Prostate gland (tissue), 2 donors: Measurements from ENCODE around the gene RYK. TPM values are rescaled to one million over a fixed set of nuclear protein-coding genes. Genes with fewer than 3 reads are reported as not detected.
A peak's percentile ranks its signal among the peaks of the same experiment; 100 is the strongest.

Experiments
- DNase-seq: peaks from one replicate; pipeline ENCODE4 v3.0.0-alpha.2; 2019; ENCODE audit warnings: low spot score
- H3K27ac ChIP-seq, 2 donors: fragments of 200-600 bp; sonication (generic); 2 replicates each; pipeline ENCODE4 v1.5.1; 2017 to 2019
- H3K27me3 ChIP-seq: fragments of 200-600 bp; sonication (generic); replicated peaks from 2 replicates; pipeline ENCODE4 v1.5.1; 2019; ENCODE audit not compliant: insufficient read depth
- H3K36me3 ChIP-seq, 2 donors: fragments of 200-600 bp; sonication (generic); 1 replicate in 1 of 2; 2 replicates in 1 of 2; pipeline versions ENCODE4 v1.5.1 to v1.8.1; 2017 to 2019
- H3K4me1 ChIP-seq: fragments of 200-600 bp; sonication (generic); replicated peaks from 2 replicates; pipeline ENCODE4 v1.5.1; 2019
- H3K4me3 ChIP-seq, 2 donors: fragments of 200-600 bp; sonication (generic); 2 replicates each; pipeline ENCODE4 v1.5.1; 2017 to 2019
- H3K9me3 ChIP-seq: fragments of 200-600 bp; sonication (generic); 2 replicates; pipeline ENCODE4 v1.5.1; 2017
- POLR2A ChIP-seq: fragments of 450-650 bp; IDR thresholded peaks from one replicate; pipeline ENCODE4 v1.6.1; 2016; ENCODE audit warnings: antibody characterized with exemption, mild to moderate bottlenecking
- POLR2AphosphoS5 ChIP-seq: sonication (generic); formaldehyde crosslinking; IDR thresholded peaks from one replicate; pipeline ENCODE4 v1.6.1; 2017; ENCODE audit warnings: antibody characterized with exemption
- WGBS: methylation state at CpG from one replicate; pipeline ENCODE4 v1.1.5; 2018; 5-methylcytosine and 5-hydroxymethylcytosine counted together
- intact Hi-C: fragments of 100-400 bp; cut with DNase I; formaldehyde crosslinking; loops from one replicate; pipeline ENCODE4 v1.14.2; 2022
- total RNA-seq, 2 donors: library from RNA; depleted of rRNA; stranded (reverse); fragments of >200 nt; gene quantifications; one replicate each; pipeline ENCODE4 v1.1.0, GENCODE V29; 2016
- TF ChIP-seq, protein P1 (sequence below), 4 experiments: fragments of 200-600 bp in 2 of 4; fragments of 450-650 bp in 2 of 4; sonication (generic) in 2 of 4; IDR thresholded peaks; 1 replicate in 3 of 4; 2 replicates in 1 of 4; pipeline ENCODE4 v1.5.1; 2016 to 2019; ENCODE audit warnings: antibody characterized with exemption in 4 of 4, mild to moderate bottlenecking in 2 of 4, moderate library complexity in 2 of 4

RYK gene
- total RNA-seq, 2 donors from 2014 or later, result 61.6 to 95.8 TPM

DNA sequence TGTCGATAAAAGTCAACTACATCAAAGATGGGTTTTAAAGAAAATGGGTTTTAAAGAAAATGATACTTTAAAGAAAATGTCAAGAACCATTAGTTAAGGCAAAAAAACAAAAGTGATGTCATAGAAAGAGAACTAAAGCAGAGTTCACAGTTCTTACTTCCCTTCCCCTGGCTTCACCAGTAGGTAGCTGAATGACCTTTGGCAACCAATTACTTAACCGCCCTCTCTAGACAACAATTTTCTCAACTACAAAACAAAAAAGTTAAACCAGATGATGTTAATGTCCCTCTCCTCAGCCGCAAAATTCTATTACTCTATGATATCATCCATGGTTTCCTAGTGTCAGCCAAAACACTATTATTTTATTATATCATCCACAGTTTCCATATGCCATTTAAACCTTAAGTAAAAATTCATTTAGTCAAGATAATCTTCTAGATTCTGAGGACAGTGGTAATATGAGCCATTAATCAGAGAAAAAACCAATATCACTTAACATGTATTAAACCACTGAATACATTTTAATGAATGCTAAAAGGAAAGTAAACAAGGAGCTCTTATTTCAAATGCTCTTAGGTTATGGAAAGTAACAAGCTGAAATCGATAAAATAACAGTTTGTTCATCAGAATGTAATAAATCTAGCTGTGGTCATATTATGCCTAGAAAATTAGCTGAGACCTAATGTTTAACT lies 13.1 kb downstream of the RYK start:
- intact Hi-C loops, result no loop called here
- TF ChIP-seq POLR2AphosphoS5, result no peak
- no peak for TF ChIP-seq POLR2A
- TF ChIP-seq, protein P1, sequence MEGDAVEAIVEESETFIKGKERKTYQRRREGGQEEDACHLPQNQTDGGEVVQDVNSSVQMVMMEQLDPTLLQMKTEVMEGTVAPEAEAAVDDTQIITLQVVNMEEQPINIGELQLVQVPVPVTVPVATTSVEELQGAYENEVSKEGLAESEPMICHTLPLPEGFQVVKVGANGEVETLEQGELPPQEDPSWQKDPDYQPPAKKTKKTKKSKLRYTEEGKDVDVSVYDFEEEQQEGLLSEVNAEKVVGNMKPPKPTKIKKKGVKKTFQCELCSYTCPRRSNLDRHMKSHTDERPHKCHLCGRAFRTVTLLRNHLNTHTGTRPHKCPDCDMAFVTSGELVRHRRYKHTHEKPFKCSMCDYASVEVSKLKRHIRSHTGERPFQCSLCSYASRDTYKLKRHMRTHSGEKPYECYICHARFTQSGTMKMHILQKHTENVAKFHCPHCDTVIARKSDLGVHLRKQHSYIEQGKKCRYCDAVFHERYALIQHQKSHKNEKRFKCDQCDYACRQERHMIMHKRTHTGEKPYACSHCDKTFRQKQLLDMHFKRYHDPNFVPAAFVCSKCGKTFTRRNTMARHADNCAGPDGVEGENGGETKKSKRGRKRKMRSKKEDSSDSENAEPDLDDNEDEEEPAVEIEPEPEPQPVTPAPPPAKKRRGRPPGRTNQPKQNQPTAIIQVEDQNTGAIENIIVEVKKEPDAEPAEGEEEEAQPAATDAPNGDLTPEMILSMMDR (IDR thresholded peaks at IDR 0.05), result no peak
- Histone ChIP-seq H3K4me1 (peaks cover 3% of the 10 kb centered on the region), H3K9me3 (no peaks in the 10 kb centered on the region), H3K36me3 (no peaks in the 10 kb centered on the region), H3K27ac (peak overlapping the region; percentile 29 to 32), H3K4me3 (no peak overlapping the region), H3K27me3 (no peaks in the 10 kb centered on the region)
- WGBS, result 63% methylated on average over 4 of the region's 4 CpGs
- DNase-seq, result no peak

DNA sequence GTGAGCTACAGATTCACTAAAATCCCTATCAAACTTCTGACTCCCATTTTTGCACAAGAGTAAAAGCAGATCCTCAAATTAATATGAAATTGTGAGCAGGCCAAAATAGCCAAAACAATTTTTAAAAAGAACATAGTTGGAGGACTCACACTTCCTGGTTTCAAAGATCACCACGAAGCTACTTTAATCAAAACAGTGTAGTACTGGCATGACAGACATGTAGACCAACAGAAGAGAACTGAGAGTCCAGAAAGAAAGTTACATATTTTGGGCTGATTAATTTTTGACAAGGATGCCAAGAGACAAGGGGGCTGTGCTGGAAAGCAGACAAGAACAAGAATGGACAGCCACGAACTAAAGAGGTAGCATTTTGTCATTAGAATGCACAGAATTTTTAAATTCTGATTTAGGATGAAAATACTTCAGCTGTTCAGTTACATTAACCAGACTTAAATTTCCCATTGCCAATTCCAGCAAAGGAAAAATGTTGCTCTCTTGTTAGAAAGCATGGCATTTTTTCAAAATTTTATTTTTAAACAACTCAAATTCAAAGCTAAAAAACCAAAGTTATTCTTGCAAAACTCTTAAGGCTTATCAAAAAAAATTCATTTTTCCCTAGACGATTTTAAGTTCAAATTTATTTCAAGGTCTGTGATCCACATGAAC lies 14.0 kb downstream of the RYK start:
- no peaks in the 10 kb centered on the region for H3K9me3 ChIP-seq
- DNase-seq, result no peak
- no peak overlapping the region for H3K4me3 ChIP-seq
- 44% methylated on average over 3 of the region's 3 CpGs for WGBS
- peaks cover 3% of the 10 kb centered on the region for H3K4me1 ChIP-seq
- H3K27ac ChIP-seq, result no peak overlapping the region
- intact Hi-C loops, result no loop called here
- H3K36me3 ChIP-seq, result no peaks in the 10 kb centered on the region
- no peak for TF ChIP-seq POLR2AphosphoS5
- H3K27me3 ChIP-seq, result no peaks in the 10 kb centered on the region

DNA sequence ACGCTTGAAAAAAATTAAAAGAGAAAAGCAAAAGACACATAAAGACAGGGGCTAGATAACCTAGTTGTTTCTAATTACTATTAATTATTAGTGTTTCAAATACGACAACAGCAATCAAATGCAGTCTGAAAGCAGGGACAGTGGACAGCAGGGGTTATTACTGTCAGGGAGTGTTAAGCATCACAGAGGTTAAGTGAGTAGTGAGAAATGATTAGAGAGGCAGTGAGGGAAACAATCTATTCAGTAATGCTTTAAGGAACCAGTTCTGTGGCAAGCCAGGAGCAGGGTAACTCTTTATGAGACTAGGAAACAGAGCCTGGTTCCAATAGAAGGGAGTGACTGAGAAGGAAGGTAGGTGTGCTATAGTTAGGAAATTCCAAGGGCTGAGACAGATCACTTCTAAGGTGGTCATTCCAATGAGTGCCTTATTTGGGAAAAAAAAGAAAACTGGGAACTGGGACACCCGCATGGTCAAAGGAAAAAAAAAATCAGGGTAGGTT lies 15.0 kb downstream of the RYK start:
- no peak overlapping the region for H3K4me3 ChIP-seq
- no peaks in the 10 kb centered on the region for H3K9me3 ChIP-seq
- no peaks in the 10 kb centered on the region for H3K36me3 ChIP-seq
- TF ChIP-seq, protein P1 (IDR thresholded peaks at IDR 0.05), result no peak
- TF ChIP-seq POLR2A (no peak), POLR2AphosphoS5 (no peak)
- WGBS, result 91% methylated on average over 3 of the region's 3 CpGs
- intact Hi-C loops, result no loop called here
- peaks cover 3% of the 10 kb centered on the region for H3K4me1 ChIP-seq
- DNase-seq, result no peak
- H3K27me3 ChIP-seq, result no peaks in the 10 kb centered on the region
- H3K27ac ChIP-seq, result no peak overlapping the region

DNA sequence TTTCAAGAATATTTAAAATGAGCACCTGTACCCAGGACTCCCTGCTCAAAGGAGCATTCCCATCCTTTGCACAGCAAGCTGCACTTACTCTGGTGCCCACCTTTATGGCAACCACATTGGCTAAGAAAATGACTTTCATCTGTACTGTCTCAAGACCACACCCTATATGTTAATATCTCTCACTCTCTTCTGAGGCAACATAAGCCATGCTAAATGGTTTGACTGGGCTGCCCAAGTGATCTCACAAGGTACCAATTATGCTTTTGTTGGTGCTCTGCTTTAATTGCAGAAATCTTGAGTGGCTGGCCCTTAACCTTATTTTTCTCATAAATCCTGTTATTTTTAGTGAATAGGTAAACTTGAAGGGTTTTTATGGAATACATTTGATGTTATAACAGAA lies 17.7 kb downstream of the RYK start:
- Histone ChIP-seq H3K27me3 (no peaks in the 10 kb centered on the region), H3K36me3 (no peaks in the 10 kb centered on the region), H3K27ac (no peak overlapping the region), H3K4me3 (no peak overlapping the region), H3K4me1 (no peaks in the 10 kb centered on the region), H3K9me3 (no peaks in the 10 kb centered on the region)
- DNase-seq, result no peak
- intact Hi-C loops, result no loop called here
- TF ChIP-seq POLR2AphosphoS5 (no peak), POLR2A (no peak)
- TF ChIP-seq, protein P1 (IDR thresholded peaks at IDR 0.05), result no peak

DNA sequence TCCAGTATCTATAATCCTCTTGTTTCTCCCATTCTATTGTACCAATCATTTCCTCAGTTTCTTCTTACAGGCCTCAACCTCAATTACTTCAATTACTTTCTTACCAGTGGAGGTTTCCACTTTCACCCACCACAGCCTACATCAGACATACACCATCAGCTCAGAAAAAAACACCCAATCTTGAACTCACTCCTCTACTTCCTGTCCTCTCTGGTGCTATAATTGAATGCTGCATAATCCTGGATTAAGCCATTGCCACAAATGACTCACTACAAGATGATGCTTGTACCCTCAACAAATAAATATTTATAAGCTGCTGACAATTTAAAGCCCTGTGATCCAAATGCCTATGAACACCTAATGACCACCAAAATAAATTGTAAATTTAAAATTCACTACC lies 18.5 kb downstream of the RYK start:
- intact Hi-C loops, result no loop called here
- no peaks in the 10 kb centered on the region for H3K36me3 ChIP-seq
- no peaks in the 10 kb centered on the region for H3K9me3 ChIP-seq
- no peaks in the 10 kb centered on the region for H3K4me1 ChIP-seq
- DNase-seq, result no peak
- no peak overlapping the region for H3K27ac ChIP-seq
- TF ChIP-seq, protein P1 (IDR thresholded peaks at IDR 0.05), result no peak
- TF ChIP-seq POLR2A (no peak), POLR2AphosphoS5 (no peak)
- no peaks in the 10 kb centered on the region for H3K27me3 ChIP-seq
- H3K4me3 ChIP-seq, result no peak overlapping the region
